ENCODE data around the gene KIAA1217. TPM values are rescaled to one million over a fixed set of nuclear protein-coding genes. Genes with fewer than 3 reads are reported as not detected.

Gene KIAA1217
- polyA plus RNA-seq, 2 of the 4 experiments (the other 2 are of a cell fraction), result 1.5 to 2.7 TPM

- Histone ChIP-seq H3K4me2 (no peak overlapping the region), H3K4me1 (no peaks in the 10 kb centered on the region), H3K9me3 (no peaks in the 10 kb centered on the region), H3K4me3 (no peak overlapping the region), H3K27ac (no peak overlapping the region)
- CTCF ChIA-PET, result no interaction called here
- FAIRE-seq, result no peak
- no peak for ATAC-seq
- TF ChIP-seq ZFP36 (IDR thresholded peaks at IDR 0.05; ENCODE audit: borderline replicate concordance, partially characterized antibody), result no peak
- no peak for DNase-seq (ENCODE audit: low read depth in 1 of 2, low spot score in 1 of 2)
- POLR2A ChIA-PET, result no interaction called here
- WGBS (ENCODE audit: missing lambda C conversion rate), result 35% methylated on average over 9 of the region's 9 CpGs
Measured at GRCh38 chr10:24237801-24238395, 29.0 kb downstream of the KIAA1217 start.

- FAIRE-seq (no peak), ATAC-seq (no peak), DNase-seq (ENCODE audit: low read depth in 1 of 2, low spot score in 1 of 2) (no peak)
- Histone ChIP-seq H3K4me3 (no peak overlapping the region), H3K27ac (no peak overlapping the region), H3K4me2 (no peak overlapping the region), H3K4me1 (no peaks in the 10 kb centered on the region), H3K9me3 (no peaks in the 10 kb centered on the region)
- ChIA-PET CTCF (no interaction called here), POLR2A (no interaction called here)
- 21% methylated on average over 13 of the region's 13 CpGs for WGBS (ENCODE audit: missing lambda C conversion rate)
- no peak for TF ChIP-seq FOSB (CRISPR knock-in tag; IDR thresholded peaks at IDR 0.05)
- no peak for TF ChIP-seq TFCP2L1 (CRISPR knock-in tag; IDR thresholded peaks at IDR 0.05)
- TF ChIP-seq HEYL (CRISPR knock-in tag; IDR thresholded peaks at IDR 0.05), result no peak
- TF ChIP-seq GATA3 (IDR thresholded peaks at IDR 0.05; ENCODE audit: borderline replicate concordance), result no peak
- no peak for TF ChIP-seq REST (IDR thresholded peaks at IDR 0.05)
- TF ChIP-seq RAD21 (conservative IDR thresholded peaks at IDR 0.05 in 1 of 2, IDR thresholded peaks at IDR 0.05 in 1 of 2), result no peak
- no peak for TF ChIP-seq RFX5 (IDR thresholded peaks at IDR 0.05)
- TF ChIP-seq HOXB5 (CRISPR knock-in tag; IDR thresholded peaks at IDR 0.05), result no peak
- no peak for TF ChIP-seq SMC3 (IDR thresholded peaks at IDR 0.05)
Measured at GRCh38 chr10:24238519-24239247, 29.7 kb downstream of the KIAA1217 start.

- no peak for ATAC-seq
- no peaks in the 10 kb centered on the region for H3K4me1 ChIP-seq
- H3K4me2 ChIP-seq, result no peak overlapping the region
- no peak for DNase-seq (ENCODE audit: low read depth in 1 of 2, low spot score in 1 of 2)
- 46% methylated on average over 10 of the region's 10 CpGs for whole genome bisulfite sequencing (ENCODE audit: missing lambda C conversion rate)
- no peak overlapping the region for H3K4me3 ChIP-seq
- TF ChIP-seq HMGXB4 (CRISPR knock-in tag; IDR thresholded peaks at IDR 0.05; ENCODE audit: borderline replicate concordance), result no peak
- TF ChIP-seq MYC (IDR thresholded peaks at IDR 0.05; ENCODE audit: borderline replicate concordance, low read length), result no peak
- no peak for TF ChIP-seq HEYL (CRISPR knock-in tag; IDR thresholded peaks at IDR 0.05)
- TF ChIP-seq RFX5 (IDR thresholded peaks at IDR 0.05), result no peak
- TF ChIP-seq MAFK (IDR thresholded peaks at IDR 0.05; ENCODE audit: partially characterized antibody), result no peak
- TF ChIP-seq NPAS2 (CRISPR knock-in tag; IDR thresholded peaks at IDR 0.05; ENCODE audit: borderline replicate concordance), result no peak
- TF ChIP-seq RNF2 (IDR thresholded peaks at IDR 0.05; ENCODE audit: borderline replicate concordance, low read depth), result no peak
- FAIRE-seq, result no peak
- H3K27ac ChIP-seq, result no peak overlapping the region
- no peaks in the 10 kb centered on the region for H3K9me3 ChIP-seq
- ChIA-PET POLR2A (no interaction called here), CTCF (no interaction called here)
Measured at GRCh38 chr10:24239289-24240040, 30.5 kb downstream of the KIAA1217 start.
